Activated T-cell treated with anti-CD3 and anti-CD28 coated beads, Interleukin-2, amount 50 U/mL, for 4 hours (primary cell): ENCODE measurements around the gene KDM4B. TPM values are rescaled to one million over a fixed set of nuclear protein-coding genes. Genes with fewer than 3 reads are reported as not detected.

Experiments
- ATAC-seq, 2 donors: fragments of 200-7000 bp; cut with Tn5 transposase; one replicate each; pipeline ENCODE4 v1.10.0; 2021
- DNase-seq: peaks from one replicate; pipeline ENCODE4 v3.0.0-alpha.2; 2020
- H3K27me3 Mint-ChIP-seq: one replicate; pipeline ENCODE4 v1.8.0; 2021; ENCODE audit warnings: low read depth, mixed read lengths
- H3K36me3 Mint-ChIP-seq: one replicate; pipeline ENCODE4 v1.8.0; 2022; ENCODE audit warnings: mixed read lengths; ENCODE audit not compliant: insufficient read depth
- H3K4me1 Mint-ChIP-seq: one replicate; pipeline ENCODE4 v1.8.0; 2021; ENCODE audit warnings: low read depth, mixed read lengths
- H3K4me3 Mint-ChIP-seq: one replicate; pipeline ENCODE4 v1.8.0; 2021; ENCODE audit warnings: mild to moderate bottlenecking, moderate library complexity, mixed read lengths
- H3K9me3 Mint-ChIP-seq: one replicate; pipeline ENCODE4 v1.8.0; 2021; ENCODE audit warnings: mixed read lengths
- total RNA-seq, 3 donors: library from RNA; stranded (reverse); gene quantifications; one replicate each; pipeline ENCODE4 v1.2.1, GENCODE V29; 2021

Gene KDM4B
- total RNA-seq, 3 donors from 2014 or later: 13.3 to 18.1 (median 16.7) TPM

GRCh38 chr19:4986056-4986455, 17.1 kb downstream of the KDM4B start:
- H3K4me3 Mint-ChIP-seq: no peak overlapping the region
- no peaks in the 10 kb centered on the region for H3K9me3 Mint-ChIP-seq
- DNase-seq (no peak), ATAC-seq (no peak)
- H3K36me3 Mint-ChIP-seq: no peaks in the 10 kb centered on the region
- H3K27me3 Mint-ChIP-seq: no peaks in the 10 kb centered on the region
- peaks cover 18% of the 10 kb centered on the region for H3K4me1 Mint-ChIP-seq

GRCh38 chr19:4986471-4986891, 17.6 kb downstream of the KDM4B start:
- Mint-ChIP-seq H3K4me1 (peaks cover 18% of the 10 kb centered on the region), H3K4me3 (no peak overlapping the region), H3K9me3 (peaks cover 1% of the 10 kb centered on the region), H3K27me3 (no peaks in the 10 kb centered on the region), H3K36me3 (peaks cover 2% of the 10 kb centered on the region)
- DNase-seq: no peak
- ATAC-seq: no peak

- peaks cover 7% of the 10 kb centered on the region for H3K9me3 Mint-ChIP-seq
- peaks cover 17% of the 10 kb centered on the region for H3K4me1 Mint-ChIP-seq
- no peaks in the 10 kb centered on the region for H3K27me3 Mint-ChIP-seq
- no peak overlapping the region for H3K4me3 Mint-ChIP-seq
- DNase-seq: no peak
- no peak for ATAC-seq
- H3K36me3 Mint-ChIP-seq: peaks cover 8% of the 10 kb centered on the region
These were observed 18.3 kb downstream of the KDM4B start for GRCh38 chr19:4987256-4987655.

- peaks cover 17% of the 10 kb centered on the region for H3K4me1 Mint-ChIP-seq
- no peak for DNase-seq
- H3K36me3 Mint-ChIP-seq: peaks cover 12% of the 10 kb centered on the region
- H3K27me3 Mint-ChIP-seq: no peaks in the 10 kb centered on the region
- ATAC-seq: no peak
- H3K4me3 Mint-ChIP-seq: no peak overlapping the region
- peaks cover 8% of the 10 kb centered on the region for H3K9me3 Mint-ChIP-seq
These were observed 18.9 kb downstream of the KDM4B start for GRCh38 chr19:4987692-4988370.

- Mint-ChIP-seq H3K36me3 (peaks cover 15% of the 10 kb centered on the region), H3K4me3 (no peak overlapping the region), H3K9me3 (peaks cover 8% of the 10 kb centered on the region), H3K27me3 (no peaks in the 10 kb centered on the region), H3K4me1 (peaks cover 19% of the 10 kb centered on the region)
- DNase-seq (no peak), ATAC-seq (no peak)
These were observed 19.9 kb downstream of the KDM4B start for GRCh38 chr19:4988770-4989251.

GRCh38 chr19:4990306-4990705, 21.4 kb downstream of the KDM4B start:
- peaks cover 8% of the 10 kb centered on the region for H3K9me3 Mint-ChIP-seq
- H3K27me3 Mint-ChIP-seq: no peaks in the 10 kb centered on the region
- no peak overlapping the region for H3K4me3 Mint-ChIP-seq
- H3K4me1 Mint-ChIP-seq: peaks cover 17% of the 10 kb centered on the region
- DNase-seq (no peak), ATAC-seq (no peak)
- peaks cover 15% of the 10 kb centered on the region for H3K36me3 Mint-ChIP-seq

DNA sequence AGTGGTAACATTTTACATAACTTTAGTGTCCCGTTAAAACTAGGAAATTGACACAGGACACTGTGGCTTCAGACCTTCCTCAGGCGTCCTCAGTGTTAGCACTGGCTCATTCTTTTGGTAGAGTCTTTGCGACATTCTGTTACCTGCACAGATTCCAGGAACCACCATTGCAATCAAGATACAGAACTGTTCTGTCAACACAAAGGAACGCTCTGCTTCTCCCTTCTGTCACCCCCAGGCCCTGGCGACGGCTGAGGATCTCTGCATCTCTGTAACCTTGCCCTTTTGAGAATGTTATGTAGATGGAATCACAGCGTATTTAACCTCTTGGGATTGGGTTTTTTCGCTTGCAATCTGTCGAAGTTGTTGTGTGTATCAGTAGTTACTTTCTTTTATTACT, 22.6 kb downstream of the KDM4B start:
- DNase-seq (no peak), ATAC-seq (no peak)
- Mint-ChIP-seq H3K4me3 (no peak overlapping the region), H3K27me3 (no peaks in the 10 kb centered on the region), H3K4me1 (peaks cover 12% of the 10 kb centered on the region), H3K9me3 (peaks cover 8% of the 10 kb centered on the region), H3K36me3 (peaks cover 18% of the 10 kb centered on the region)

DNA sequence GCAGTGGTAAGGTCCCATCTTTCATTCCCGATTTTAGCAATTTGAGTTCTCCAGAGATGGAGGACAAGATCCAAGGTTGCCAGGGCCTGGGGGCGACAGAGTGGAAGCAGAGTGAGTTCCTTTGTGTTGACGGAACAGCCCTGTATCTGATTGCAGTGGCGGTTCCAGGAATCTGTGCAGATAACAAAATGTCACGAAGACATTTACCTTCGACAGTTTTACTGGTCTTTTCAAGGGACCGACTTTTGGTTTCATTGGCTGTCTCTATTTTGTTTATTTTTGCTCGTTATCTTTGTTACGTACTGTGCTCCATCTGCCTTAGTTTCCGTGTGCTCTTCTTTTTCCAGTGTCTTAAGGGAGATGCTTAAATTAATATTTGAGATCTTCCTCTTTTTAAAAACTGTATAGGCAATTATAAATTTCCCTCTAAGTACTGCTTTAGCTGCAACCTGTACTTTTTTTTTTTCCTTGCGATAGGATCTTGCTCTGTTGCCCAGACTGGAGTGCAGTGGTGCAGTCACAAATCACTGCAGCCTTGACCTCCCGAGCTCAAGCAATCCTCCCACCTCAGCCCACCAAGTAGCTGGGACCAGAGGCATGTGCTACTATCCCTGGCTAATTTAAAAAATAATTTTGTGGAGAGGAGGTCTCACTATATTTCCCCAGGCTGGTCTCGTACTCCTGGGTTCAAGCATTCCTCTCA, 23.2 kb downstream of the KDM4B start:
- Mint-ChIP-seq H3K27me3 (no peaks in the 10 kb centered on the region), H3K4me1 (peaks cover 11% of the 10 kb centered on the region), H3K4me3 (no peak overlapping the region), H3K9me3 (peaks cover 8% of the 10 kb centered on the region), H3K36me3 (peaks cover 18% of the 10 kb centered on the region)
- DNase-seq (no peak), ATAC-seq (no peak)

- ATAC-seq (no peak), DNase-seq (no peak)
- no peak overlapping the region for H3K4me3 Mint-ChIP-seq
- peaks cover 8% of the 10 kb centered on the region for H3K9me3 Mint-ChIP-seq
- H3K36me3 Mint-ChIP-seq: peaks cover 18% of the 10 kb centered on the region
- H3K4me1 Mint-ChIP-seq: peaks cover 3% of the 10 kb centered on the region
- no peaks in the 10 kb centered on the region for H3K27me3 Mint-ChIP-seq
These were observed 24.8 kb downstream of the KDM4B start for GRCh38 chr19:4993683-4994082.

DNA sequence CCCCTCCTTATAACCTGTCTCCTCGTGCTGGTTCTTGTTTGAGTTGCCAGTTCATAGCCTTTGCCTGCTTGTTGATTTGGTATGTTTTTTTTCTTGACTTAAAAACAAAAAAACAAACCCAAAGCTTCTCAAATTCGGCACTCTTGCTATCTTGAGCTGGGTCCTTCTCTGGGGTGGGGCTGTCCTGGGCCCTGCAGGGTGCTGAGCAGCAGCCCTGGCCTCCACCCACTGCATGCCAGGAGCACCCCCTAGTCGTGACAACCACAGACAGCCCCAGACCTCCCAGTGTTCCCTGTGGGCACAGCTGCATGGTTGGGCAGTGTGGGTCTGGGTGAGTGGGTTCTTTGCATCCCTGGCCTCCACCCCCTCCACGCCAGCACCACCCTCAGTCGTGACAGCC, 27.8 kb downstream of the KDM4B start:
- peaks cover 7% of the 10 kb centered on the region for H3K4me1 Mint-ChIP-seq
- DNase-seq (no peak), ATAC-seq (no peak)
- peaks cover 22% of the 10 kb centered on the region for H3K36me3 Mint-ChIP-seq
- no peak overlapping the region for H3K4me3 Mint-ChIP-seq
- H3K9me3 Mint-ChIP-seq: peaks cover 5% of the 10 kb centered on the region
- H3K27me3 Mint-ChIP-seq: no peaks in the 10 kb centered on the region

DNA sequence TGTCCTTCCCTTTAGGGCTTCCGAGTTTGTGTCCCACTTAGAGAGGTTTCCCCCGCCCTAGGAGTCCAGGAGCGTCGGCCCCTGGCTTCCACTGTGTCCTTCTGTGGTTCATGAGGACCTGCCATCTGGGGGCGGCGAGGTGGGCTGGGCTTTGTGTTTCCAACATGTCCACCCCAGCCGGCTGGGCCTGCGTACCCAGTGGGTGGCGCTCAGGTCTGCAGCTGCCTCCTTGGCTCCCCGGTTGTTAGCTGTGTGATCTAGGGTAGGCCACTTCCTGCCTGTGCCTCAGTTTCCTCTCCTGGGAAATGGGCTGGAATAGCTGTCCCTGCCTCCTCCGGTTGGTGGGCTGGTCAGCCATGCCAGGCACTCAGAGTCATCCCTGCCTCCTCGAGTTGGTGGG, 28.4 kb downstream of the KDM4B start:
- Mint-ChIP-seq H3K27me3 (no peaks in the 10 kb centered on the region), H3K4me3 (no peak overlapping the region), H3K9me3 (peaks cover under 1% of the 10 kb centered on the region), H3K4me1 (peaks cover 9% of the 10 kb centered on the region), H3K36me3 (peaks cover 18% of the 10 kb centered on the region)
- no peak for DNase-seq
- ATAC-seq: no peak

GRCh38 chr19:5000120-5000611, 31.3 kb downstream of the KDM4B start:
- H3K4me1 Mint-ChIP-seq: peaks cover 11% of the 10 kb centered on the region
- no peak overlapping the region for H3K4me3 Mint-ChIP-seq
- no peaks in the 10 kb centered on the region for H3K9me3 Mint-ChIP-seq
- DNase-seq: no peak
- ATAC-seq: no peak
- no peaks in the 10 kb centered on the region for H3K27me3 Mint-ChIP-seq
- peaks cover 11% of the 10 kb centered on the region for H3K36me3 Mint-ChIP-seq

DNA sequence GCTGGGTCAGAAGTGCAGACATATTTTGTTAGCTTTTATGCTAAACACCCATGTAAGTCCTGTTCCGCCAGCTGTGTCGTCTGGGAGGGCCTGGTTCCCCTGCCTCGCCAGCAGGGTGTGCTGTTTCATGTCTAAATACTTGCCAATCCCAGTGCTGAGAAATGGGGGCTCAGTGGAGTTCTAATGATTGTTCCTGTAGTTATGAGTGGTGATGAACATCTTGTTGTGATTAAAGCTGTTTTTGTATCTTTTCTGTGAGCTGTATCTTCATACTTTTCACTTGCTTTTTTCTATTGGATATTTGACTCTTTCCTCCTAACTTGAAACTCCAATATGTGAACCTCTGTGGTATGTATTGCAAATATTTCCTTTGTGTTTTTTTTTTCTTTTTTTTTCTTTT, 32.7 kb downstream of the KDM4B start:
- H3K4me1 Mint-ChIP-seq: peaks cover 11% of the 10 kb centered on the region
- ATAC-seq: peak in 1 of 2 donors; percentile 61
- H3K9me3 Mint-ChIP-seq: no peaks in the 10 kb centered on the region
- H3K27me3 Mint-ChIP-seq: no peaks in the 10 kb centered on the region
- peak; percentile 23 for DNase-seq
- H3K36me3 Mint-ChIP-seq: peaks cover 7% of the 10 kb centered on the region
- H3K4me3 Mint-ChIP-seq: no peak overlapping the region

DNA sequence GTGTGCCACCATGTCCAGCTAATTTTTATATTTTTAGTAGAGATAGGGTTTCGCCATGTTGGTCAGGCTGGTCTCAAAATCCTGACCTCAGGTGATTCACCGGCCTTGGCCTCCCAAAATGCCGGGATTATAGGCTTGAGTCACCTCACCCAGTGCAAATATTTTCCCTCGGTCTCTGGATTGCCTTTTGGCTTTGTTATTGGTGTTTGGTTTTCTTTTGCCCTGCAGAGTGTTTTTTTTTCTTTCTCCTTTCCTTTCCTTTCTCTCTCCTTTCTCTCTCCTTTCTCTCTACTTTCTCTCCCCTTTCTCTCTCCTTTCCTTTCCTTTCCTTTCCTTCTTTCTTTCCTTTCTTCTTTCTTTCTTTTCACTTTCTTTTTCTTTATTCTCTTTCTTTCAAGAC, 33.2 kb downstream of the KDM4B start:
- ATAC-seq (no peak), DNase-seq (no peak)
- Mint-ChIP-seq H3K4me1 (peaks cover 12% of the 10 kb centered on the region), H3K4me3 (no peak overlapping the region), H3K36me3 (peaks cover 9% of the 10 kb centered on the region), H3K27me3 (no peaks in the 10 kb centered on the region), H3K9me3 (peaks cover 1% of the 10 kb centered on the region)

DNA sequence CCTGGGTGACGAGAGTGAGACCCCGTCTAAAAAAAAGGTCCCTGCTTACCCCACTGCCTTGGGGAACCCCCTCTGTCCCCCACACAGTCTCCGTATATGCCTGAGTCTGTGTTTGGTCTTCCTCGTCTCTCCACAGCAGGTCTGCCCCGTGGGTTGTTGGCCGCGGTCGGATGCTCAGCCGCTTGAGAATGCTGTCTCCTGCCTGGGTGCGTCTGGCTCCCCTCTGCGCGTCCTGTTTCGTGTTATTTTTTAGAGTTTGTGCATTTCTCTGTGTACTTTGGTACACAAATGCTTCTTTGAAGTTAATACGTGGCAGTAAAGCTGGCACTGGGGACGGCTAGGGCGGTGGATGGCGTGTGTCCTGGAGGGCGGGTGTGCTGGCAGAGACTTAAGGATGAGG, 34.9 kb downstream of the KDM4B start:
- DNase-seq (no peak), ATAC-seq (no peak)
- peaks cover 12% of the 10 kb centered on the region for H3K9me3 Mint-ChIP-seq
- H3K27me3 Mint-ChIP-seq: no peaks in the 10 kb centered on the region
- peaks cover 17% of the 10 kb centered on the region for H3K36me3 Mint-ChIP-seq
- H3K4me1 Mint-ChIP-seq: peaks cover 14% of the 10 kb centered on the region
- H3K4me3 Mint-ChIP-seq: no peak overlapping the region
